D721Med (cell line): Measurements from ENCODE around the gene C13orf46.

Experiments
- DNase-seq: peaks from one replicate; pipeline ENCODE4 v3.0.0; 2011; ENCODE audit warnings: low spot score; ENCODE audit not compliant: insufficient read length
- FAIRE-seq: peaks from 2 replicates; lab custom pipeline; 2011; peaks lifted over from hg19 to GRCh38; lab: Jason Lieb, UNC
- TF ChIP-seq, protein P1 (sequence below): IDR thresholded peaks from 2 replicates; pipeline ENCODE4 v1.5.1; 2012; ENCODE audit warnings: mild to moderate bottlenecking, control low read depth; ENCODE audit not compliant: insufficient read depth; ENCODE audit errors: missing control alignments

Gene C13orf46

DNA sequence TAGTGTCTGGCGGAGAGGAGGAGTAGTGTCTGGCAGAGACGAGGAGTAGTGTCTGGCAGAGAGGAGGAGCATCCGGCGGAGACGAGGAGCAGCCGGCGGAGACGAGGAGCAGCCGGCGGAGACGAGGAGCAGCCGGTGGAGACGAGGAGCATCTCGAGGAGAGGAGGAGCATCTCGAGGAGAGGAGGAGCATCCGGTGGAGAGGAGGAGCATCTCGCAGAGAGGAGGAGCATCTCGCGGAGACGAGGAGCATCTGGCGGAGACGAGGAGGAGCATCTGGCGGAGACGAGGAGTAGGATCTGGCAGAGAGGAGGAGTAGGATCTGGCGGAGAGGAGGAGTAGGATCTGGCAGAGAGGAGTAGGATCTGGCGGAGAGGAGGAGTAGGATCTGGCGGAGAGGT is 18.2 kb downstream of the C13orf46 start:
- DNase-seq (no peak), FAIRE-seq (no peak)
- TF ChIP-seq, protein P1, sequence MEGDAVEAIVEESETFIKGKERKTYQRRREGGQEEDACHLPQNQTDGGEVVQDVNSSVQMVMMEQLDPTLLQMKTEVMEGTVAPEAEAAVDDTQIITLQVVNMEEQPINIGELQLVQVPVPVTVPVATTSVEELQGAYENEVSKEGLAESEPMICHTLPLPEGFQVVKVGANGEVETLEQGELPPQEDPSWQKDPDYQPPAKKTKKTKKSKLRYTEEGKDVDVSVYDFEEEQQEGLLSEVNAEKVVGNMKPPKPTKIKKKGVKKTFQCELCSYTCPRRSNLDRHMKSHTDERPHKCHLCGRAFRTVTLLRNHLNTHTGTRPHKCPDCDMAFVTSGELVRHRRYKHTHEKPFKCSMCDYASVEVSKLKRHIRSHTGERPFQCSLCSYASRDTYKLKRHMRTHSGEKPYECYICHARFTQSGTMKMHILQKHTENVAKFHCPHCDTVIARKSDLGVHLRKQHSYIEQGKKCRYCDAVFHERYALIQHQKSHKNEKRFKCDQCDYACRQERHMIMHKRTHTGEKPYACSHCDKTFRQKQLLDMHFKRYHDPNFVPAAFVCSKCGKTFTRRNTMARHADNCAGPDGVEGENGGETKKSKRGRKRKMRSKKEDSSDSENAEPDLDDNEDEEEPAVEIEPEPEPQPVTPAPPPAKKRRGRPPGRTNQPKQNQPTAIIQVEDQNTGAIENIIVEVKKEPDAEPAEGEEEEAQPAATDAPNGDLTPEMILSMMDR: no peak

DNA sequence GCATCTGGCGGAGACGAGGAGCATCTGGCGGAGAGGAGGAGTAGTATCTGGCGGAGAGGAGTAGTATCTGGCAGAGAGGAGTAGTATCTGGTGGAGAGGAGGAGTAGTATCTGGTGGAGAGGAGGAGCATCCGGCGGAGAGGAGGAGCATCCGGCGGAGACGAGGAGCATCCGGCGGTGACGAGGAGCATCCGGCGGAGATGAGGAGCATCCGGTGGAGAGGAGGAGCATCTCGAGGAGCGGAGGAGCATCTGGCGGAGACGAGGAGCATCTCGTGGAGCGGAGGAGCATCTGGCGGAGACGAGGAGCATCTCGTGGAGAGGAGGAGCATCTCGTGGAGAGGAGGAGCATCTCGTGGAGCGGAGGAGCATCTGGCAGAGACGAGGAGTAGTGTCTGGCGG is 18.6 kb downstream of the C13orf46 start:
- TF ChIP-seq, protein P1: no peak
- FAIRE-seq (no peak), DNase-seq (no peak)

DNA sequence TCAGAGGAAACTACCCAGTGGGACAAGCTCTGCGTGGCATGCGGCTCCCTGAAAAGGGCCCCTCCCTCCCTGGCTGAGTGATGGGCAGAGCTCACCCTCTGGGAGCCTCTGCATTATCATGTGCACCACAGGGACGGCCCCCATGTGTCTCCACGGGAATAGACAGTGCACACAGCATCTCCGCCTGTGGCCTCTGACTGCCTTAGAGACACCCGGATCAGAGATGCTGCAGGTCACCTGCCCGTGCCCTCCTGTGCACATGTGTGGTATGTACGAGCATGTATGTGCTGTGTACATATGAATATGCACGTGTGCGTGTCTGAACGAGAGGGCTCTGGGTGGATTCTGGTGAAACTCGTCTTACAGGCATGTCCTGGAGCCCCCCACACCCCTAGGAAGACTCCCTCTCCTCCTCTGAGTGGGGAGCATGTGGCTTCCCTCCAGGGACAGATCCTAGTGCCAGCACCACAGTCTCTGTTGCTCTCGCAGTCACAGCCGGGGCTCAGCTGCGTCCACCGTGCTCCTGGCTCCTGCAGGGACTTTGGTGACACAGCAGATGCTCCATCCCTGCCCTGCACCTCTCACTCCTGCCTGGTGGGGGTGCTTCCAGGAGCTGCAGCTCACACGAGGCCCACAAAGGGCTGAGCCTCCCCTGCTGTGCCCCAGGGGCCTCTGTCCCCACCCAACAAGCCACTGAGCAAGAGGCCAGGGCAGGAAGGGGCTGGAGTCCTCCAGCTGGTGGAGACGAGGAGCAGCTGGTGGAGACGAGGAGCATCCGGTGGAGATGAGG is 19.6 kb downstream of the C13orf46 start:
- FAIRE-seq: no peak
- DNase-seq: no peak
- TF ChIP-seq, protein P1: no peak

DNA sequence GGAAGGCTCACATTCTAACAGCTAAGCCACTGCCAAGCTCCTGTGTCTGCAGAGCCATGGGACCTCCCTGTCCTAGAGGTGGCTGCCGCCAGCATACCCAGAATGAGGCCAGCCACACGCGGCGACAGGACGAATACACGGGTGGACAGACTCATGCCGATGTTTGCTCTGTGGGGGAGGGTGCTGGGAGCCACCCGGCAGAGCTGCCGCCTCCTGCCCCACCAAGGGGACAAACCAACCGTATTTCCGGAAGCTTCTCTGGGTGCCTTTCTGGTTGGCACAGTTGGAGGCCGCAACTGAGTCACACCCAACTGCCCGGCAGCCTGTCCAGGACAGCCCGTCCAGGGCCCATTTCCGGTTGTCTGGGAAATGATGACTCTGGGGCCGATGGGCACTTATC is 20.3 kb downstream of the C13orf46 start:
- no peak for FAIRE-seq
- TF ChIP-seq, protein P1: no peak

DNA sequence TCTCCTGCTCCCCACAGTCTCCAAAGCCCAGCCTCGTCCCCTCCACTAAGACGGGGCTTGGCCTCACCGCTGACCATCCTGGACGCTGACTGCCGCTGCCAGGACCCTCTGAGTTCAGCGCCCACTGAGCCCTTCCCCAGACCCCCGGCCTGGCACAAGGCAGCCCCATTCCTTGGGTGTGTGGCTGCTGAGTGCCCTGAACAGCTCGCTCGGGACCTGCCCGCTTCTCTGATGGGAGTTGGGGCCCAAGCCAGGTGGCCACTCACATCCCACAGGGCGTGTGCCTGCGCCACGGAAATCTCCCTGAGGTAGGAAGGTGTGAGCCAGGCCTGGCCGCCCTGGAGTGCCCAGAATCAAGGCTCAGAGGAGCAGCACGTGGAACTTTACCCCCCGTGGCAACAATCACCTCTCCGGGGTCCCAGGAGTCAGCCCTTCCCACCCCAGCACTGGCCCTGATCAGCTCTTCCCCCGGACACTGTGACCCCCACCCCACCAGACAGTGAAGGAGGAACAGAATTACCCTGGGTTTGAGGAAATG is 20.8 kb downstream of the C13orf46 start:
- FAIRE-seq: no peak
- TF ChIP-seq, protein P1: no peak
- no peak for DNase-seq

More for the DNA sequence above, 20.3 kb downstream of the C13orf46 start:
- DNase-seq: no peak

DNA sequence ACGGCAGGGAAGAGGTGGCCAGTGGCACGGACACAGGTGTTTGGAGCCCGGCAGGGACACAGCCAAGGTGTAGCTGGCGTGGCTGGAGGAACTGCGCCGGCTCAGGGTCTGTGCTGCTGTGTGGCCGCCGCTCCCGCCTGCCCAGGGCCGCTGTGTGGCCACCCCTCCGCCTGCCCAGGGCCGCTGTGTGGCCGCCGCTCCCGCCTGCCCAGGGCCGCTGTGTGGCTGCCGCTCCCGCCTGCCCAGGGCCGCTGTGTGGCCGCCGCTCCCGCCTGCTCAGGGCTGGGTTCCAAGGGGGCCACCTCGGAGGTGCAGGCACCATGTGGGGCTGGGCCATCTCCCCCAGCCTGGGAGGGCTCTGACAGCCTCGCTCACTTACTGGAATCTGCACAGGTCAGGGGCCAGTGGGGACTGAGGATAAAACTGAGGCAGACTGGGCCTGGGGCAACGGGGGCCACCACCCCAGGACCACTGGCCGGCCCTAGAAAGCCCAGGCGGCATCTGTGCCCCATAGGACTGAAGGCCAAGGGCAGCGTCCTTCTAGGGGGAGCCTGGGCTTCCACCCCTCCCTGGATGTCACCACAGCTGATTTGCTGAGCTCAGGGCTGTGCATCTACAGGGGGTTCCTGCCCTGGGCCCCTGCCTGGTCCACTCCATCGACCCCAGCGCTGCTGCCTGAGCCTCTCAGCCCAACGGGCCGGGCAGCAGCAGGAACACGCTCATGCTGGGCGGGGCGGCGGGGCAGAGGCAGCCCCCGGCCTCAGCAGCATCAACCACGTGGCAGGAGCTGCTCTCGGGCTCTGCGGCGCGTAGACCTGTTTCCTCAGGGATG is 21.5 kb downstream of the C13orf46 start:
- TF ChIP-seq, protein P1: no peak
- FAIRE-seq: no peak
- DNase-seq: no peak
